Pancreas (tissue), 10 donors: ENCODE results near the gene MTHFD1L. TPM values are rescaled to one million over a fixed set of nuclear protein-coding genes. Genes with fewer than 3 reads are reported as not detected.

Experiments
- ATAC-seq, 4 donors: fragments of 200-7000 bp; cut with Tn5 transposase; one replicate each; pipeline versions ENCODE4 v1.8.0 to v1.9.1; 2020; ENCODE audit warnings: mild to moderate bottlenecking in 4 of 4, moderate library complexity in 4 of 4
- DNase-seq, 6 donors: peaks; one replicate each; pipeline ENCODE4 v3.0.0-alpha.2; 2020
- FAIRE-seq: peaks from 2 replicates; lab custom pipeline; 2012; peaks lifted over from hg19 to GRCh38; lab: Jason Lieb, UNC
- H3K27ac ChIP-seq, 4 donors: fragments of 200-600 bp; sonication (generic); 1 replicate in 3 of 4; 2 replicates in 1 of 4; pipeline versions ENCODE4 v1.5.0 to v1.8.0; 2020
- H3K27me3 ChIP-seq, 4 donors: fragments of 200-600 bp; one replicate each; pipeline ENCODE4 v1.8.0; 2021
- H3K36me3 ChIP-seq, 3 donors: fragments of 200-600 bp; sonication (generic) in 1 of 3; one replicate each; pipeline versions ENCODE4 v1.5.0 to v1.8.0; 2020 to 2021
- H3K4me1 ChIP-seq, 3 donors: fragments of 200-600 bp; one replicate each; pipeline ENCODE4 v1.8.0; 2021
- H3K4me3 ChIP-seq, 4 donors: fragments of 200-600 bp; sonication (generic) in 2 of 4; one replicate each; pipeline versions ENCODE4 v1.5.0 to v1.8.0; 2020 to 2021
- H3K9me3 ChIP-seq, 4 donors: fragments of 200-600 bp; one replicate each; pipeline ENCODE4 v1.8.0; 2021
- WGBS, 2 donors: extraction: QIAGEN DNeasy Blood & Tissue Kit; methylation state at CpG; one replicate each; pipeline ENCODE4 v1.1.7; 2013; 5-methylcytosine and 5-hydroxymethylcytosine counted together
- intact Hi-C, 3 donors: fragments of 100-400 bp; cut with DNase I; formaldehyde crosslinking; loops; one replicate each; pipeline versions ENCODE4 v1.11.1 to v1.14.2; 2022
- polyA plus RNA-seq, 2 donors: library from polyadenylated mRNA; stranded (reverse); fragments of 200-250 nt; gene quantifications; one replicate each; pipeline ENCODE4 v1.2.3, GENCODE V29; 2013
- total RNA-seq, 6 donors: library from RNA; stranded (reverse); fragmentation: NEBNext Ultra II Directional in 4 of 6; extraction: Animal tissue kit (Norgen Biotek cat#: 25700) in 4 of 6; gene quantifications; one replicate each; pipeline versions ENCODE4 v1.2.1 to v1.2.4, GENCODE V29; 2021 to 2023
- TF ChIP-seq, protein P1 (sequence below), 4 donors: fragments of 200-600 bp; sonication (generic) in 3 of 4; IDR thresholded peaks; one replicate each; pipeline versions ENCODE4 v1.5.0 to v1.8.0; 2021; ENCODE audit warnings: antibody characterized with exemption in 4 of 4
- donor health status: healthy with polysubstance abuse.
- donor health status: DM: no; HTN: no; CAD: no; lungs with moderate emphysema.
- donor health status: DM: no; HTN: no; CAD: no.
- donor health status: control.
- donor health status: control.
- donor health status: Bipolar disorder and iron deficiency.
- donor health status: DM: yes; HTN: yes; CAD: no.
- donor health status: DM: no; HTN: no; CAD: no.
- donor health status: DM: no; HTN: no; CAD: no.
- donor health status: DM: yes; HTN: yes; CAD: no.

The MTHFD1L gene
- total and polyA plus RNA-seq, 8 donors = 3.2 to 26.5 (median 9.0) TPM

DNA sequence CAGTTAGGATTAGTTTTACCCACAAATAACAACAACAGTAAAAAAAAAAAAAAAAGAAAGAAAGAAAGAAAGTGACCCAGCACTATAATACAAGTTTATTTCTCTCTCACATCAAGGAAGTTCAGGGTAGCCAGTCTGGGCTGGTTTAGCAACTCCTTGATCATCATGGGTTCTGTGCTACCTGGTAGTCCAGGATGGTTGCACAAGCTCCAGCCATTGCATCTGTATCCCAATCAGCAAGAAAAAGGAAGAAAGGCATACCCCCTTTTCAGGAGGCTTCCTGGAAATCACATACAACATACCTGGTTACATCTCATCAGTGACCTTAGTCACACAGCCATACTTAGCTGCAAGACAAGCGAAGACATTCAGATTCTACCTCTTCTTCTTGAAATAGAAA is 128.5 kb downstream of the MTHFD1L start:
- H3K27ac ChIP-seq = no peak overlapping the region
- intact Hi-C loops = no loop called here
- no peak for FAIRE-seq
- H3K36me3 ChIP-seq = no peaks in the 10 kb centered on the region
- H3K4me1 ChIP-seq = no peaks in the 10 kb centered on the region
- no peak overlapping the region for H3K4me3 ChIP-seq
- H3K27me3 ChIP-seq = no peaks in the 10 kb centered on the region
- no peak for DNase-seq
- TF ChIP-seq, protein P1, sequence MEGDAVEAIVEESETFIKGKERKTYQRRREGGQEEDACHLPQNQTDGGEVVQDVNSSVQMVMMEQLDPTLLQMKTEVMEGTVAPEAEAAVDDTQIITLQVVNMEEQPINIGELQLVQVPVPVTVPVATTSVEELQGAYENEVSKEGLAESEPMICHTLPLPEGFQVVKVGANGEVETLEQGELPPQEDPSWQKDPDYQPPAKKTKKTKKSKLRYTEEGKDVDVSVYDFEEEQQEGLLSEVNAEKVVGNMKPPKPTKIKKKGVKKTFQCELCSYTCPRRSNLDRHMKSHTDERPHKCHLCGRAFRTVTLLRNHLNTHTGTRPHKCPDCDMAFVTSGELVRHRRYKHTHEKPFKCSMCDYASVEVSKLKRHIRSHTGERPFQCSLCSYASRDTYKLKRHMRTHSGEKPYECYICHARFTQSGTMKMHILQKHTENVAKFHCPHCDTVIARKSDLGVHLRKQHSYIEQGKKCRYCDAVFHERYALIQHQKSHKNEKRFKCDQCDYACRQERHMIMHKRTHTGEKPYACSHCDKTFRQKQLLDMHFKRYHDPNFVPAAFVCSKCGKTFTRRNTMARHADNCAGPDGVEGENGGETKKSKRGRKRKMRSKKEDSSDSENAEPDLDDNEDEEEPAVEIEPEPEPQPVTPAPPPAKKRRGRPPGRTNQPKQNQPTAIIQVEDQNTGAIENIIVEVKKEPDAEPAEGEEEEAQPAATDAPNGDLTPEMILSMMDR (IDR thresholded peaks at IDR 0.05) = no peak
- no peaks in the 10 kb centered on the region for H3K9me3 ChIP-seq
- no peak for ATAC-seq
- WGBS, 2 donors = 96 to 100% methylated on average over 1 of the region's 1 CpG

DNA sequence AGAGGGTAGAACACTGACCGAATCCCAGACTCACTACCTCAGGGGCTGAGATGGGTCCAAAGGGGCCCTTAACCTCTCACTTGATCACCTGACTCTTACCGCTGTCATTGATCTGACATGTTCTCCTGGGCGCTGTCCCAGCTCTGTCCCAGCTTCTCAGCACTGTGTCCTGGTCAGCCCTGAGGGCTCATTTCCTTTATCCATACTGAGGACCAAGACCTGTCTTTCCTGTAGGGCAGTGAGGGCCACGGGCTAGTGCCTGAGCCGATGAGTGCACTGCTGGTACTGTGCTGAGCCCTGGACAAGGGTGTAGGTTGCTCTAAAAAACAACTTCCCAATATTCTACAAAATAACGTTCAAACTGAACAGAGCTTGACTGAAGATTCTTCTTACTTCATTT is 131.5 kb downstream of the MTHFD1L start:
- DNase-seq (no peak), FAIRE-seq (no peak), ATAC-seq (no peak)
- H3K27me3 ChIP-seq = no peaks in the 10 kb centered on the region
- 96 to 99% methylated on average over 6 of the region's 6 CpGs for WGBS, 2 donors
- H3K4me3 ChIP-seq = no peak overlapping the region
- intact Hi-C loops = no loop called here
- no peaks in the 10 kb centered on the region for H3K4me1 ChIP-seq
- no peaks in the 10 kb centered on the region for H3K36me3 ChIP-seq
- TF ChIP-seq, protein P1 (IDR thresholded peaks at IDR 0.05) = no peak
- no peaks in the 10 kb centered on the region for H3K9me3 ChIP-seq
- H3K27ac ChIP-seq = no peak overlapping the region

DNA sequence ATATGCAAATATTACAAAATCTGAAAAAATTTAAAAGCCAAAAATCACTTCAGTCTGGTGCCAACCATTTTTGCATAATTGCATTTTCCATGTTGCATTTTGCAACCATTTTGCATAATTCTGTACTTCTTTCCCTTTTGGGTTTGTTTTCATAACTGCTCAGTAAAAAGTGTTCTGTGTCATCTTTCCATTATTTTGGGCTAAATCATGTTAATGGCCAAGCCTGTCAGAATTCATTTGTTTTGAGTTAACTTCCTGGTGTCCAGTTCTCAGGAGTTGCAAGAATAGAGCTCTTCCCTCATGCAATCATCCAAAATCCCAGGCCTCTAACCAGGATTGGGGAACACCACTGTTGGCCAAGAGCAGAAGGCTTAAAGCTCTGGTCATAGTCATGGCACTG is 133.6 kb downstream of the MTHFD1L start:
- ATAC-seq = no peak
- Histone ChIP-seq H3K27me3 (no peaks in the 10 kb centered on the region), H3K36me3 (no peaks in the 10 kb centered on the region), H3K27ac (no peak overlapping the region), H3K4me1 (peaks cover 0 to 2% (median 0%) of the 10 kb centered on the region in 3 donors), H3K4me3 (no peak overlapping the region), H3K9me3 (no peaks in the 10 kb centered on the region)
- no peak for FAIRE-seq
- intact Hi-C loops = no loop called here
- TF ChIP-seq, protein P1 (IDR thresholded peaks at IDR 0.05) = no peak
- DNase-seq = no peak

DNA sequence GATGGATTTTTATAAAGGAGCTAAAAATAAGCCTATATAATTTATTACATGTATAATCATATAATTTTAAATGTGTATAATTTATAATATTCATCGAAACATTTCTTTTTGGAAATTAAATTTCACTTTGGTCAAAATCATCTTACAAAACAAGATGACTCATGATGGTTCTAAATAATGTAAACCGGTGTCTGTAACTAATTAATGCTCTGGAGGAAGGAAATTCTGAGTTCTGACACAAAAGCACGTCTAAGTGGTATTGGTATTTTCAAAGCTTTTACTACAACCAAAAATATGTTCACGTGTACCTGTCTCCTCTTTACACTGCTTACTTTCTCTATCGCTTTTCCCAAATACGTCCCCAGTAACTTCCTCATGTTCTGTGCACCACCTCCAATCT is 134.1 kb downstream of the MTHFD1L start:
- no peak overlapping the region for H3K4me3 ChIP-seq
- intact Hi-C loops = no loop called here
- ATAC-seq = no peak

DNA sequence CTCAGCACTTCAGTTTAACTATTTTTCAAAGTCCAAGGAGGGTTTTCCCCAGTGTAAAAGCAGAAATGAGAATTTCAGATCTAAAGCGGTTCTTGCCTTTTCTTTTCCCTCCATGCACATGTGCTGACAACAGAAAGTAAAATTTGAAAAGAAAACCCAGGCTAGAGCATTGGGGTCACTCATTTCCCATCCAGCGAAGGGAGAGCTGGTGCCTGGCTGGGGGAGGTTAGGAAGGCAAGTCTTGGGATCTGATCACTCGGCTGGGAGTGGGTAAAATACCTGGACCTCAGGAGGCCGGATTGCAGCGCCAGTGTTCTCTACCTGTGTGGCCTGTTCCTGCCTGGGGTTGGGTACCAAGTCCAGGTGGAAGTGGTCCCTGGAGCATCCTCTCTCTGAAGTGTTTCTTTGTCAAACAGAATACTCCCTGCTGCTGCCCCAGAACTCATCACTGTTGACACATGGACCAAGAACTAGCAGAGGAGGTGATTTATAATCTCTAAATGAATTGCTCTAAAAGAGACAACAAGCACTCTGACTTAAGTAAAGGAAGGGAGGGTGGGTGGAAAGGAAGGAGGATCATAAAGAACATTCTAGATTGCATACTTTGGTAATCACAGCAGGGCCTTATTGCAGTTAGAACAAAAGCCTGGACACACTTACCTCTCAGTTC is 136.0 kb downstream of the MTHFD1L start:
- Histone ChIP-seq H3K36me3 (no peaks in the 10 kb centered on the region), H3K9me3 (no peaks in the 10 kb centered on the region), H3K27ac (no peak overlapping the region), H3K27me3 (no peaks in the 10 kb centered on the region), H3K4me1 (peaks cover 0 to 14% (median 11%) of the 10 kb centered on the region in 3 donors), H3K4me3 (no peak overlapping the region)
- intact Hi-C loops = loop anchor here in 1 of 3 donors (10.0 kb wide), 1 partner anchor 323 kb away; no protein-coding TSS in a partner anchor
- FAIRE-seq (no peak), ATAC-seq (no peak), DNase-seq (no peak)
- TF ChIP-seq, protein P1 (IDR thresholded peaks at IDR 0.05) = no peak
- WGBS, 2 donors = 95 to 98% methylated on average over 5 of the region's 5 CpGs

More for the DNA sequence above, 134.1 kb downstream of the MTHFD1L start:
- FAIRE-seq = no peak
- H3K36me3 ChIP-seq = no peaks in the 10 kb centered on the region
- H3K9me3 ChIP-seq = no peaks in the 10 kb centered on the region
- no peak for DNase-seq
- H3K27me3 ChIP-seq = no peaks in the 10 kb centered on the region
- no peak overlapping the region for H3K27ac ChIP-seq
- peaks cover 0 to 6% (median 4%) of the 10 kb centered on the region in 3 donors for H3K4me1 ChIP-seq
- TF ChIP-seq, protein P1 (IDR thresholded peaks at IDR 0.05) = no peak
- WGBS, 2 donors = 93 to 97% methylated on average over 6 of the region's 6 CpGs
